Dendritic cell treated with granulocyte-macrophage colony-stimulating factor and Interleukin-4, amounts not matched to agents 40 ng/mL and 50 ng/mL, for 4 days (primary cell): ENCODE data around the gene CST5.

Experiments
- H3K27ac Mint-ChIP-seq: one replicate; pipeline ENCODE4 v1.8.0; 2022; ENCODE audit warnings: mild to moderate bottlenecking, mixed read lengths
- H3K27me3 Mint-ChIP-seq: one replicate; pipeline ENCODE4 v1.8.0; 2022; ENCODE audit warnings: mild to moderate bottlenecking, mixed read lengths
- H3K36me3 Mint-ChIP-seq: one replicate; pipeline ENCODE4 v1.8.0; 2022; ENCODE audit warnings: low read depth, mixed read lengths
- H3K4me1 Mint-ChIP-seq: one replicate; pipeline ENCODE4 v1.8.0; 2022; ENCODE audit warnings: low read depth, mixed read lengths
- H3K4me3 Mint-ChIP-seq: one replicate; pipeline ENCODE4 v1.8.0; 2022; ENCODE audit warnings: mild to moderate bottlenecking, moderate library complexity, mixed read lengths
- H3K9me3 Mint-ChIP-seq: one replicate; pipeline ENCODE4 v1.8.0; 2022; ENCODE audit warnings: mixed read lengths
- intact Hi-C: fragments of 100-400 bp; cut with micrococcal nuclease; formaldehyde crosslinking; loops from one replicate; pipeline ENCODE4 v1.15.0; 2022

The CST5 gene, protein sequence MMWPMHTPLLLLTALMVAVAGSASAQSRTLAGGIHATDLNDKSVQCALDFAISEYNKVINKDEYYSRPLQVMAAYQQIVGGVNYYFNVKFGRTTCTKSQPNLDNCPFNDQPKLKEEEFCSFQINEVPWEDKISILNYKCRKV

DNA sequence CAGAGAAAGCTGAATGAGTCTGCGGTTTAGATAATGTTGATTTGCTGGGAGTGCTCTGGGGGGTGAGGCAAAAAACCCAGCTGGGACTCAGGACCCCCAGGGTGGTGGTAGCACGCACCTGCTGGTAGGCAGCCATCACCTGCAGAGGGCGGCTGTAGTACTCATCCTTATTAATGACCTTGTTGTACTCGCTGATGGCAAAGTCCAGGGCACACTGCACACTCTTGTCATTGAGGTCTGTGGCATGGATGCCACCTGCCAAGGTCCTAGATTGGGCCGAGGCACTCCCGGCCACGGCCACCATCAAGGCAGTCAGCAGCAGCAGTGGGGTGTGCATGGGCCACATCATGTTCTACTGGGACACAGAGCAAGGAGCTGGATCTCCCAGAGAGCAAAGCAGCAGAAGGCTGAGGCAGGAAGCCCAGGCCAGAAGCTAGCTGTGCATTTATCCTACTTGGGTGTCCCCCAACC, at the start of gene CST5:
CST5 (minus strand) TSS at position 421 of the 471 bp plus-strand sequence; CDS start at position 349, 72 bp downstream.
- Mint-ChIP-seq H3K4me1 (no peaks in the 10 kb centered on the region), H3K36me3 (no peaks in the 10 kb centered on the region), H3K4me3 (no peak within 1 kb of the TSS), H3K9me3 (no peaks in the 10 kb centered on the region), H3K27ac (no peak within 1 kb of the TSS), H3K27me3 (no peaks in the 10 kb centered on the region)
- intact Hi-C loops = no loop called here

DNA sequence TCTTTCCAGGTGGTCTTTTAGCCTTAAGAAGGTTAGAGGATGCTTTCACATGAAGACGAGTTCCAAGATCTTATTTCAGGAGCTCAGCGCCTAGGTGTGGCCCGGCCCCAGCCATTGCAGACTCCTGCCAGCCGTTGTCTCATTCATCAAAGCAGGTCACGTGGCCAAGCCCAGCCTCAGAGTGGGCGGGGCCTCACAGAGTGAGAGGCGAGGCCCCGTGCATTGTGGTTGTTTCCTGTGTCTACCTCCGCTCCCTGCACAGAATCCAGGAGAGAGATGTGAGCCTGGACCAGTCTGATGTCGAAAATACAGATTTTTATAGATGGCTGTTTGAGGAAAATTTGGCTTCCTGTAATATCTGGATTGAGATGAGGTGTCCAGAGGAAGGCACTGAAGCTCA, 49.2 kb upstream of the CST5 start:
- H3K27ac Mint-ChIP-seq = no peak overlapping the region
- no peak overlapping the region for H3K4me3 Mint-ChIP-seq
- no peaks in the 10 kb centered on the region for H3K4me1 Mint-ChIP-seq
- no peaks in the 10 kb centered on the region for H3K9me3 Mint-ChIP-seq
- intact Hi-C loops = no loop called here
- H3K27me3 Mint-ChIP-seq = no peaks in the 10 kb centered on the region
- no peaks in the 10 kb centered on the region for H3K36me3 Mint-ChIP-seq

DNA sequence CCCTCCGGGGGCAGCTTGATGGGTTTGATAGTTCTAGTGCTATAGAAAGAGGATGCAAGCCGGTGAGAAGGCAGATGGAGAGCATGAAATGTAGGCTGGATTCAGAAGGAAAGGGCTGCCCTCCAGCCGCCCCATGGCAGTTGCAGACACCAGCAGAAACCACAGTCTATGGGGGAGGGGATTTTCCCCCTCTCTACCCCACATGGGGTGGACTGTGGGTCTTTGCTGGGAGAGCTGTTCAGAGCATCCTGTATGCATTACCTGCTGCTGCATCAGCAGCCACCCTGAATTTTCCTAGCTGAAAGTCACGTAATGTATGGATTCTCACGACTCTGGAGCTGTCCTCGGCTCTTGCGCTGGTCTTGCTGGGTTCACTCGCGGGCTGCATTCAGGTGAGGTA, 48.8 kb upstream of the CST5 start:
- intact Hi-C loops = no loop called here
- Mint-ChIP-seq H3K4me3 (no peak overlapping the region), H3K27me3 (no peaks in the 10 kb centered on the region), H3K4me1 (no peaks in the 10 kb centered on the region), H3K9me3 (no peaks in the 10 kb centered on the region), H3K36me3 (no peaks in the 10 kb centered on the region), H3K27ac (no peak overlapping the region)

DNA sequence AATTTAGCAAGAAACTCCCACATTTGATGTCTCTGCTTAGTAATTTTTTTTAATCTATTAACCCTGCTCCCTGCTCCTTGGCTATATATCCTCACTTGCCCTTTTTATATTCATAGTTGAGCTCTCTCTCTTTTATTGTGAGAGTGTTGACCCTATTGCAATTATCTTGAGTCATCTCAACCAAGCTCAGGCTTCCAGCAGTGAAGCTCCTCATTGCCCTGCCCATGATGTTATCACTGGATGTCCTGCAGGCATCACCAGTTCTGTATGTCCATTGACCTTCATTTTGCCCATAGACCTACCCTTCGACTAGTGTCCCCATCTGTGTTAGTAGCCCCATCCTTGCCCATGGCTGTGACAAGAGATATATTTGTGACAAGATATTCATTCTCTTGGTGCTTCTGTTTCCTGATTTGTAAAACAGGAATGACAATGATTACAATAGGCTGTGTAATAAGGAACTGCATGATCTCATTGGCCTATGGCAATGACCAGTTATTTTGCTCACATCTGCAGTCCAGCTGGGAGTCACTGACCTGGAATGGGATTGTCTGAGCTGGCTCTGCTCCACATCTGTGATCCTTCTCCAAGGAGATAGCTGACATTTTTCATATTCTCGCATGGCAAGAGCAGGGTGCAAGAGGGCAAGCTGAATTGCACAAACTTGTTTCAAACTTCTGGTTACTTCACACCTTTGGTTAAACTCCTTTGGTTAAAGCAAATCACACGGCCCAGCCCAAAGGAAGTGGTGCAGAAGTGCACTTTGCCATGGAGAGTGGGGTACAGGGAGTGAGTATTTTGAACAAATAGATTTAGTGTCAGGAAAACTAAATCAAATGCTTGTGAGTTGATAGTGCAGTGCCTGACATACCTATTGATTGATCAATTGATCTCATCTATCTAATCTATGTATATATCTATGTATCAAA, 47.7 kb upstream of the CST5 start:
- no peaks in the 10 kb centered on the region for H3K27me3 Mint-ChIP-seq

DNA sequence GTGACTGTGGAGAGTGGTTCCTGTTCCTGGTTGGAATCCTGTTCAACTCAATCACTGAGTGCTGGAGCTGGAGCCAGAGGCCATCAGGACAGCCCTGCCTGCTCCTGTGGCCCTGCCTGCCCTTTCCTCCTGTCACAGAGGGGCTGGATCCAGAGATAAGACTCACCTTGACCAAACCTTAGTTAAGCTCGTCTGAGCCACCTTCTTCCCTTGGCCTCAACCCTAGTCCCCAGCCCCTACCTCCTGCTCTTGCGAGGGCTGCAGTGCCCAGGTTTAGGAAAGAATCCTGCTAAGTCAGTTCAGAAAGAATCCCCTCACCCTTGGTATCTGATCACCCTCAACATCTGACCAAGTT, 47.0 kb upstream of the CST5 start:
- Mint-ChIP-seq H3K27me3 (no peaks in the 10 kb centered on the region), H3K4me1 (no peaks in the 10 kb centered on the region)
- intact Hi-C loops = no loop called here

More for the DNA sequence above, 47.7 kb upstream of the CST5 start:
- Mint-ChIP-seq H3K4me1 (no peaks in the 10 kb centered on the region), H3K9me3 (no peaks in the 10 kb centered on the region), H3K4me3 (no peak overlapping the region), H3K36me3 (no peaks in the 10 kb centered on the region), H3K27ac (no peak overlapping the region)
- intact Hi-C loops = no loop called here

DNA sequence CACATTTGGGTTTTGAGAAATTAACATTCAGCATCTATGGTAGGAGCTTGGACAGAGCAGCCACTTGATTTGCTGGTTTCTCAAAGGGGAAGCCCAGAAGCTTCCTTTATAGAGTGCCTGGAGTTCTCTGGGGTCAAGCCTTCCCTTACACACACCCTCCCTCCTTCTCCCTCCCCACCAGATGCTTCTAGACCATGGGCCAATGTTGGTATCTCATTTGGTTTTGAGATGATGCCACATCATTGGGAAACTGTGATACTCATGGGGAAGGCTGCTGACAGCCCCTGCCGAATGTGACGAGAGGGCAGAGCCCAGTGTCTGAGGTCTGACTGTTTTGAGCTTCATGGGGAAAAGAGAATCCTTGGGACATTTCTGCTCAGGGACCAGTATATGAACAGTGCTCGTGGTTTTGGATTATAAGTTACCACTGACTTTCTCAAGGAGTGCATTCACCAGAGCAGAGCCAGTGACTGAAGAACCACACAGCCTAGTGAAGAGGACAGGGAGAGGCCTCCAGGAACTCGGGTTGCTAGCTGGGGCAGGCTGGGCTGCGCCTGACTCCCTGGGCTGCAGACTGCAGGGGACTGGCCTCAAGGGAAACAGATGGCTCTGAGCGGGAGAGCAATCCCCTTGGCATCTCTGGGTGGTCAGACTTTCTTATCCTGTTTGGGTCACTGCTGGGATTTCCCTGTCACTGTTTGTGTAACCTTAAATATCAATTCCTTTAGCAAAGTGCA, 46.4 kb upstream of the CST5 start:
- H3K9me3 Mint-ChIP-seq = no peaks in the 10 kb centered on the region
- no peak overlapping the region for H3K27ac Mint-ChIP-seq
- intact Hi-C loops = no loop called here
- H3K27me3 Mint-ChIP-seq = no peaks in the 10 kb centered on the region
- H3K4me1 Mint-ChIP-seq = no peaks in the 10 kb centered on the region
- H3K36me3 Mint-ChIP-seq = no peaks in the 10 kb centered on the region
- H3K4me3 Mint-ChIP-seq = no peak overlapping the region

More for the DNA sequence above, 47.0 kb upstream of the CST5 start:
- no peak overlapping the region for H3K27ac Mint-ChIP-seq
- no peaks in the 10 kb centered on the region for H3K36me3 Mint-ChIP-seq
- no peak overlapping the region for H3K4me3 Mint-ChIP-seq
- no peaks in the 10 kb centered on the region for H3K9me3 Mint-ChIP-seq

DNA sequence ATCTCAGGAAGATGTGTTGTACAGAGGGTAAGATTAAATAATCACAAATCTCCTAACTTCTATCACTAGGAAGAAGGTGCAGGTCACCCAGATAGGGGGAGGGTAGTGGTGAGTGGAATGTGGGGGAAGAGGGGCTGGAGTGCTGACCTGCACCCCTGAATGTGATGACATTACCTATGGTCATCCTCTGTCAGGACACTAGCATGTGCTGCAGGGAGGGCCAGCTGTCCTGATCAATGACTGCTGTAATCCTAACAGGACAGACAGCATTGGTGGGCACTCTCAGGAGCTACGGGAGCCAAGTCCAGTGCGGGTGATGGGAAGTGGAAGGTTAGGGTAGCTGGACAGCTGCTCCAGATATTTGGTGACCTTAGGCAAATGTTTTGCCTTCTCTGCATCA, 45.2 kb upstream of the CST5 start:
- Mint-ChIP-seq H3K27ac (no peak overlapping the region), H3K27me3 (no peaks in the 10 kb centered on the region), H3K4me1 (no peaks in the 10 kb centered on the region), H3K36me3 (no peaks in the 10 kb centered on the region), H3K9me3 (no peaks in the 10 kb centered on the region), H3K4me3 (no peak overlapping the region)
- intact Hi-C loops = no loop called here

DNA sequence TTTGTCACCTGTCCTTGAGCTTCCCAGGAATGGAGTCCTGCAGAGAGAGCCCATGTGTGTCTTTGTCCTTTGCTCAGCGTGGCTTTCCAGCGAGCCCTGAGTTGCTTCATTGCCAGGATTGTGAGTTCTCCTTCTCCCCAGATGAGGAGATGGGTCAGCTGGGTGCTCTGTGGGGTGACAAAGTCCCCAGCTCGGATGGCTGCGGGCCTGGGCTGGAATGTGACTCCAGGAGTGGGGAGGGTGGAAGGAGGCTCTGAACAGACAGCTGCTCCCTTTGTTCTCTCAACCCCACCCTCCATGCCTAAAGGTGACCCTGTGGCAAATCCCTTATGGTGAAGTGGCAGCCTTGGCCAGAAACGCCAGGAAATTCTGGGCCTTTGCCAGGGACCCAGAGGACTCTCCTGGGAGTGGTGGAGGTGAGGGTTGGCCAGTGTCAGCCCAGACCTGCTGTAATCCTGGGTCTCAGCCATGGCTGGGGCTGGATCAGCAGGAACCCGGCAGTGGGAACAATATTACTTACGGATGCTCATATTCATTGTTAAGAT, 44.4 kb upstream of the CST5 start:
- H3K4me3 Mint-ChIP-seq = no peak overlapping the region
- intact Hi-C loops = no loop called here
- H3K27ac Mint-ChIP-seq = no peak overlapping the region
- H3K4me1 Mint-ChIP-seq = no peaks in the 10 kb centered on the region
- H3K36me3 Mint-ChIP-seq = no peaks in the 10 kb centered on the region
- no peaks in the 10 kb centered on the region for H3K27me3 Mint-ChIP-seq
- H3K9me3 Mint-ChIP-seq = no peaks in the 10 kb centered on the region

DNA sequence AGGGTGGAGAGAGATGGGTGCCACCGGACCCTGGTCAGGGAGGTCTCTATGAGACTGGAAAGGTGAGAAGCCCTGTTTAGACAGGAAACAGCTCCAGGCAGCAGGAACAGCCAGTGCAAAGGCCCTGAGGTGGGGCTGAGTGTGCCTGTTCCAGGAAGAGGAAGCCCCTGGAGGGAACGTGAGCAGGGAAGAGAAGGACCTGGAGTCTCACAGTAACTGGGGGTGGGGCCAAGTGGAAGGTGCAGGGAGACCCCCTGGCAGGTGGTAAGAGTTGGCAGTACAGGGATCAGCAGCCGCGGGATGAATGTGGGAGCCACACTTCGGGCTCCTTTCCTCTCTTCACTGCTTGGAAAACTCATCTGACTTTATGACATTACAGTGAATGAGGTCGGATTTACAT, 43.8 kb upstream of the CST5 start:
- H3K9me3 Mint-ChIP-seq = no peaks in the 10 kb centered on the region
- no peaks in the 10 kb centered on the region for H3K4me1 Mint-ChIP-seq
- no peaks in the 10 kb centered on the region for H3K36me3 Mint-ChIP-seq
- H3K4me3 Mint-ChIP-seq = no peak overlapping the region
- no peaks in the 10 kb centered on the region for H3K27me3 Mint-ChIP-seq
- intact Hi-C loops = no loop called here
- H3K27ac Mint-ChIP-seq = no peak overlapping the region

DNA sequence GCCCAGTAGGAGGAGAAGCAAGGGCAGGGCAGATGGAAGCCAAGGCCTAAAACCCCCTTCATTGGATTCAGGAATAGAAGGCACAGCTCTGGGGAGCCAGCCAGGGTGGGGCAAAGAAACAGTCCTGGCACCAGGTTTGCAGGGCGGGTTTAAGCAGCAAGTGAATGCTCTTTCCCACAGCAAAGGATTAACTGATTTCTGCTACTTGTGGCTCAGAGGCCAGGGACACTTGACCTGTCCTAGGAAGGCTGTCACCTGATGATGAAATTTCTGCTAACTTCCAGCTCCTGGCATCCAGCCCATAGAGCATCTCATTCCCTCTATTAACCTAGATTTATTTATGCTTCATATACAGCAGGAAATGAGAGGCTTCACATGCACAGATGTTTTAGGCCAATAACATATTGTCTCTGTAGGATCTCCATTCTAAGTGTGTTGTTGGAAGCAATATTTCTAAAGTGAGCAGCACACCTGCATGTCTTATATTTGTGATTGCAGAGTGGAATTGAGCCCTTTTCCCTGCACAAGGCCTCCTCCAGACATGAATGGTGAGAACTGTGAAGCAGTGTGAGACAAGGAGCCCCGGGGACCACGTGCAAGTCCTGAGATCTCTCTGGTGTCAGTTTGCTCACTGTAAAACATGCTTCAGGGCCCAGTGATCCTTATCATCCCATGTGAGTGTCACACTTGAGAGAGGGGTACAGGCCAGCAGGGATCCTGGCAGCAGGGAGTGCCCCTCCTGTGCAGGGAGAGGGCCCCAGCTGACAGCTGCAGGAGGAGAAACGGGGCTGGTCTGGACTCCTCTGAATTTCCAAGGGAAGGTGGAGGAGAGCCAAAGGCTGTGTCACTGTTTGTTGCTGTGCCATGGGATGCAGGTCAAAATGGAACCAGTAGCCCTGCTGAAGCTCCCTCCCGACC, 41.1 kb upstream of the CST5 start:
- Mint-ChIP-seq H3K27me3 (no peaks in the 10 kb centered on the region), H3K4me3 (no peak overlapping the region), H3K36me3 (no peaks in the 10 kb centered on the region), H3K9me3 (no peaks in the 10 kb centered on the region), H3K27ac (no peak overlapping the region), H3K4me1 (no peaks in the 10 kb centered on the region)
- intact Hi-C loops = no loop called here

DNA sequence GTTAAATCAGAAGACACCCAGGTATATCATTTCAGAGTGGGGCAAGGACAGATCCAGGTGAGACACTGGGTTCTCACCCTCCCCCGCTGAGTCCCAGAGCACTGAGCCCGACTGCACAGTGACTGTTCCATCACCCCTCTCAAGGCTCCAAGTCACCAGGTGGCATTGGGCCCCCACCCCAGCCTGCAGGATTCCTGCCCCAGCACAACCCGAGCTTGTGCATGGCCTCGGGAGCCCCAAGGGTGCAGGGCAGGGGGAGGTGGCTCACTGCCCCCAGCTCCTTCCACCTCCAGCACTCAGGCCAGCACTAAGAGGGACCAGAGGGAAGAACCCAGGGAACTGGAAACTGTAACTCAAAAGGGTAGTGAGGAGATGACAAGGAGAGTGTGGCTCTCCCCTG, 39.3 kb upstream of the CST5 start:
- Mint-ChIP-seq H3K4me3 (no peak overlapping the region), H3K36me3 (no peaks in the 10 kb centered on the region), H3K27ac (no peak overlapping the region), H3K9me3 (no peaks in the 10 kb centered on the region), H3K27me3 (no peaks in the 10 kb centered on the region), H3K4me1 (no peaks in the 10 kb centered on the region)
- intact Hi-C loops = no loop called here

DNA sequence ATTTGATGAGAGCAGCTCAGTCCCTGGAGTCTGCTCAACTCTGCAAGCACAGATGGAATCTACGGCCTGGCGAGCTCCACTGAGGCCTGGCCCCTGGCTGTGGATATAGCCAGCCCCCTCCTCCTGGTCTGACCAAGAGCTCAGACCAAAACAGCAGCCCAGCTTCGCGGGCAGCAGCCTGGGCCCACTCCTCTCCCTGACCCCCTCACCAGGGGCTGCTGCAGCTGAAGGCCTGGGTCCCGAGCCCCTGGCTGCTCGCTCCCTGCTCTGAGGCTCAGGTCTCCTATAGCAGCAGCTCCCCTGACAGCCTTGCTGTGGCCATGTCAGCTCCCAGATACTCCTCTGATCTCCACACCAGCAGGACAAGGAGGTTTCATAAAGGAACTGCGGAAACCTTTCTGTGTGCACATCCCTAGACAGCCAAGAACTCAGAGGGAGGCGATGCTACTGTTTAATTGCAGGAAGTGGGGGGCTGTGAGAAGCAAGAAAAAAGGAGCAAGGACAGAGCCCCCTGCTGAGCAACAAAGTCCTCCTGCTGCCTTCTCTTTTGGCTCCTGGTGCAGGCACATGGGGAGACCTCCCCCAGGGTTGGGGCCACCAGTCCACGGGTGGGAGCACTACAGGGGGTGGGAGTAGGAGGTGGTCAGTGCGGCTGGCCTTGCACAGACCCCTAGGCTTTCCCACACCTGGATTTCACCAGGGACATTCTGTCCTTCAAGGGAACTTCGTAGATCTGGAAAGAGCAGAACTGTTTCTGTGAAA, 38.7 kb upstream of the CST5 start:
- H3K36me3 Mint-ChIP-seq = no peaks in the 10 kb centered on the region
- no peaks in the 10 kb centered on the region for H3K4me1 Mint-ChIP-seq
- H3K27ac Mint-ChIP-seq = no peak overlapping the region
- H3K4me3 Mint-ChIP-seq = no peak overlapping the region
- H3K9me3 Mint-ChIP-seq = no peaks in the 10 kb centered on the region
- H3K27me3 Mint-ChIP-seq = no peaks in the 10 kb centered on the region
- intact Hi-C loops = no loop called here
